Stimulated activated memory B cell treated with anti-CD40 and anti-IgM and Interleukin-4, amounts not matched to agents 10 μg/mL and 1 μg/mL and 100 μg/mL, for 72 hours (primary cell): ENCODE results near the gene NUAK1.
"Not testable (repeated sequence)": the region's sequence is repeated elsewhere in the genome, so short reads cannot be mapped to it uniquely, and the experiment has no call there.

Experiments used
- ATAC-seq: fragments of 150-1000 bp; cut with Tn5 transposase; 2 replicates; pipeline ENCODE4 v1.10.0; 2021
- H3K27ac Mint-ChIP-seq: one replicate; pipeline ENCODE4 v1.8.0; 2022; ENCODE audit warnings: mild to moderate bottlenecking, mixed read lengths
- H3K27me3 Mint-ChIP-seq: one replicate; pipeline ENCODE4 v1.8.0; 2022; ENCODE audit warnings: mixed read lengths
- H3K36me3 Mint-ChIP-seq: one replicate; pipeline ENCODE4 v1.8.0; 2022; ENCODE audit warnings: mixed read lengths
- H3K4me1 Mint-ChIP-seq: one replicate; pipeline ENCODE4 v1.8.0; 2022; ENCODE audit warnings: mixed read lengths
- H3K4me3 Mint-ChIP-seq: one replicate; pipeline ENCODE4 v1.8.0; 2022; ENCODE audit warnings: mild to moderate bottlenecking, moderate library complexity, mixed read lengths
- H3K9me3 Mint-ChIP-seq: one replicate; pipeline ENCODE4 v1.8.0; 2022; ENCODE audit warnings: mixed read lengths

Gene NUAK1

DNA sequence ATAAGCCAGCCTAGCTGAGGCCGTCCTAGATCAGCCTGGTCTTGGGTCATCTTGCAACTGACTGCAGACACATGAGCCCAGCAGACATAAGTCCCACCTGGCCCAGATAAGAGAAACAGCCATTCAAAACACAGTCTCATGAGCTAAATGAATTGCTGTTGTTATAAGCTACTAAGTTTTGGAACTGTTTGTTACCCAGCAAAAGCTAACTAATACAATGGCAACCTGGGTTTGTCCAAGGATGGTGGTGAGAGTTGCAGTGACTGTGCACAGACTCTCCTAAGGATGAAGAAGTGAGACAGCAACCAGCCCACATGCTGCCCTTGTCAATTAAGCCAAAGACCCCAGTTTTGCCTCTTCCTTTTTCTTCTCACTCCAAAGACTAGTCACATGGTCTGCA, 22.2 kb upstream of the NUAK1 start:
- Mint-ChIP-seq H3K27me3 (peaks cover 60% of the 10 kb centered on the region), H3K4me3 (no peak overlapping the region), H3K4me1 (no peaks in the 10 kb centered on the region), H3K9me3 (peaks cover 2% of the 10 kb centered on the region), H3K27ac (no peak overlapping the region), H3K36me3 (no peaks in the 10 kb centered on the region)
- ATAC-seq: no peak

DNA sequence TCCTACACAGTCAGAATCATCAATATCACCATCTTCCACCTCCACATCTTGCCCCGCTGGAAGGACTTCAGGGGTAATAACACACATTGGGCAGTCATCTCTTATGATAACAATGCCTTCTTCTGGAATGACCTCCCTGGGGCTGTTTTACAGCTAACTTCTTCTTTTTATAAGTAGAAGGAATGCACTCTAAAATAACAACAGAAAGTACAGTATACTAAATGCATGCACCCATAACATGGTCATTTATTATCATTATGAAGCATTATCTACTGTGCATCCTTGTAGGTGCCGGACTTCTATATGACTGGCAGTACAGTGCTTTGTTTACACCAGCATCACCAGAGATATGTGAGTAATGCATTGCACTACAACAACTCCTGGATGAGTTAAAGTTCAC, 19.0 kb upstream of the NUAK1 start:
- Mint-ChIP-seq H3K4me1 (no peaks in the 10 kb centered on the region), H3K27ac (no peak overlapping the region)

DNA sequence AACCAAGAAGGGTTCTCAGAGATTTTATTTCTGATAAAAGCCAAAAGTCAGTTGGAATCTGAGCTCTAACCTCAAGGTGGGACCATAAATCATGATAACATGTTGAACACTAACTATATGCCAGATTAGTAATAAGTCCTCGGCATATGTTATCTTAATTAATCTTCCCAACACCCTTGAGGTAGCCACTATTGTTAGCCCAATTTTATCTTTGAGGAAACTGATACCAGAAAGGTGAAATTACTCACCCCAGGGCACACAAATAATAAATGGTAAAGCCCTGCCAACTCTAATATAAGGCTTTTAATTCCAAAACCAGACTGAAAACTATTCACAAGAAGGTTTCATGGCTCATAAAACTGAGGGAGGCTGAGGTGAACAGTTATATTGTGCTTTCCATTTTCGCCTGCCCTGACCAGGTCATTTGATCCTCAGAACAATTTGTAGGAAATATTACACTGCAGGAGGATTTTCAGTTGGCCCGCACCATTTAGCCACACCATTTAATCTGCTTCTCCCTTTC, 16.1 kb upstream of the NUAK1 start:
- peaks cover 23% of the 10 kb centered on the region for H3K27me3 Mint-ChIP-seq
- no peaks in the 10 kb centered on the region for H3K36me3 Mint-ChIP-seq
- no peak overlapping the region for H3K27ac Mint-ChIP-seq
- no peak for ATAC-seq
- no peaks in the 10 kb centered on the region for H3K9me3 Mint-ChIP-seq
- H3K4me1 Mint-ChIP-seq: no peaks in the 10 kb centered on the region
- H3K4me3 Mint-ChIP-seq: no peak overlapping the region

More for the DNA sequence above, 19.0 kb upstream of the NUAK1 start:
- peaks cover 2% of the 10 kb centered on the region for H3K9me3 Mint-ChIP-seq
- no peaks in the 10 kb centered on the region for H3K36me3 Mint-ChIP-seq
- H3K4me3 Mint-ChIP-seq: no peak overlapping the region
- ATAC-seq: no peak
- peaks cover 45% of the 10 kb centered on the region for H3K27me3 Mint-ChIP-seq

GRCh38 chr12:106152334-106152733, 13.6 kb upstream of the NUAK1 start:
- Mint-ChIP-seq H3K27ac (no peak overlapping the region), H3K36me3 (no peaks in the 10 kb centered on the region), H3K4me3 (no peak overlapping the region), H3K4me1 (peaks cover 7% of the 10 kb centered on the region), H3K9me3 (no peaks in the 10 kb centered on the region), H3K27me3 (peaks cover 16% of the 10 kb centered on the region)
- ATAC-seq: no peak

- Mint-ChIP-seq H3K9me3 (no peaks in the 10 kb centered on the region), H3K27me3 (peaks cover 21% of the 10 kb centered on the region), H3K4me3 (no peak overlapping the region), H3K36me3 (no peaks in the 10 kb centered on the region), H3K4me1 (peaks cover 7% of the 10 kb centered on the region), H3K27ac (no peak overlapping the region)
- ATAC-seq: no peak
These were observed 11.8 kb upstream of the NUAK1 start for GRCh38 chr12:106150555-106150954.

DNA sequence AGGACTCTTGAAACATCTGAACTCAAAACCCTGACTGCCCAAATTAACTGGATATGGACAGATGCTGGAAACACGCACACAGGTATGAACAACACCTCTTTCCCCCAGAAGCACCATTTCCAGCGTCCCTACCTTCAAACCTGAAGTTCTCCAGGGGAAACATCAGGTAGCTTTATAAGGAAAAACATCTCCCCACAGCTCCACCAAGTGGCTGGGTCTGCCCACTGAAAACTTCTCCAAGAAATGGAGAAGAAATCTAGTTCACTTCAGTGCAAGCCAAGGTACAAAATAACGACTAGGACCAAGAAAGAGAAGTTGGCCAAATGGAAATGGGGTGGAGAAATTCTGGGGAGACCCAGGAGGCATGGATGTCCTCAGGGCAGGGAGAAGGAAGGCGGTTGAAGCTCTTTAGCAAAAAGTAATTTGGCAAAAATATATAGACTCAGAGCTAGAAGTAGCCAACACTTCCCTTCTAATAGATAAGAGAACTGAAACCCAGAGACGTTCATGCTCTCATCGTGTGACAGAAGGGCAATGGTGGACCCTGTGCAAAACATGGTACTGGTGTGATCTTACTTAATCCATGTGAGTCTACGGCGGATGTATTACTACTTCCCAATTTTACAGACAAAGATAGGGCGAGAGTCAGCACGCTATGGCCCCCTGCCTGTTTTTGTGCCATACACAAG, 10.5 kb upstream of the NUAK1 start:
- no peak for ATAC-seq
- no peak overlapping the region for H3K4me3 Mint-ChIP-seq
- no peak overlapping the region for H3K27ac Mint-ChIP-seq
- peaks cover 23% of the 10 kb centered on the region for H3K27me3 Mint-ChIP-seq
- H3K4me1 Mint-ChIP-seq: peaks cover 7% of the 10 kb centered on the region
- no peaks in the 10 kb centered on the region for H3K9me3 Mint-ChIP-seq
- no peaks in the 10 kb centered on the region for H3K36me3 Mint-ChIP-seq

- H3K4me1 Mint-ChIP-seq: peaks cover 7% of the 10 kb centered on the region
- peaks cover 14% of the 10 kb centered on the region for H3K27me3 Mint-ChIP-seq
- no peaks in the 10 kb centered on the region for H3K36me3 Mint-ChIP-seq
- no peak for ATAC-seq
- no peak overlapping the region for H3K27ac Mint-ChIP-seq
- H3K9me3 Mint-ChIP-seq: no peaks in the 10 kb centered on the region
- no peak overlapping the region for H3K4me3 Mint-ChIP-seq
These were observed 9.2 kb upstream of the NUAK1 start for GRCh38 chr12:106147956-106148355.

- ATAC-seq: no peak
- Mint-ChIP-seq H3K27ac (no peak overlapping the region), H3K27me3 (peaks cover 23% of the 10 kb centered on the region), H3K36me3 (no peaks in the 10 kb centered on the region), H3K4me1 (peaks cover 7% of the 10 kb centered on the region), H3K4me3 (no peak overlapping the region), H3K9me3 (no peaks in the 10 kb centered on the region)
These were observed 8.2 kb upstream of the NUAK1 start for GRCh38 chr12:106146987-106147386.

GRCh38 chr12:106145539-106146447, 7.0 kb upstream of the NUAK1 start:
- ATAC-seq: no peak
- peaks cover 35% of the 10 kb centered on the region for H3K27me3 Mint-ChIP-seq
- no peak overlapping the region for H3K27ac Mint-ChIP-seq
- no peaks in the 10 kb centered on the region for H3K36me3 Mint-ChIP-seq
- peaks cover 7% of the 10 kb centered on the region for H3K4me1 Mint-ChIP-seq
- H3K9me3 Mint-ChIP-seq: peaks cover 2% of the 10 kb centered on the region
- H3K4me3 Mint-ChIP-seq: no peak overlapping the region

DNA sequence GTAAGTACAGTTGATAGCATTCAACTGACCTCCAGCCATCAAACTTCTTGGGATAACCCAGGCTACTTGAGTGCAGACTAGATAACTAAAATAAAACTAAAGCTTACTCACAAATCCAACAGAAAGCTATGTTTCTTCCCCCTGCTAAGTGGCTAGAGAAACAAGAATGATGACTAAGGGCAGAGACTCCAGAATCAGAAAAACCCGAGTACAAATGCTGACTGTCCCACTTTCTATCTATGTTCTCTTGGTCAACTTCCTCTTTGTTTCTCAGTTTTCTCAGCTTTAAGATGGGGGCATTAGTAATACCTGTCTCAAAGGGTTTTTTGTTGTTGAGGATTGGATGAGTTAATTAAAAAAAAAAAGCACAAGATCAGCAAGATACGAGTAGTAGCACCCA, 6.1 kb upstream of the NUAK1 start:
- Mint-ChIP-seq H3K9me3 (peaks cover 2% of the 10 kb centered on the region), H3K27me3 (peaks cover 45% of the 10 kb centered on the region), H3K36me3 (no peaks in the 10 kb centered on the region), H3K4me1 (peaks cover 7% of the 10 kb centered on the region), H3K27ac (no peak overlapping the region), H3K4me3 (no peak overlapping the region)
- ATAC-seq: no peak

DNA sequence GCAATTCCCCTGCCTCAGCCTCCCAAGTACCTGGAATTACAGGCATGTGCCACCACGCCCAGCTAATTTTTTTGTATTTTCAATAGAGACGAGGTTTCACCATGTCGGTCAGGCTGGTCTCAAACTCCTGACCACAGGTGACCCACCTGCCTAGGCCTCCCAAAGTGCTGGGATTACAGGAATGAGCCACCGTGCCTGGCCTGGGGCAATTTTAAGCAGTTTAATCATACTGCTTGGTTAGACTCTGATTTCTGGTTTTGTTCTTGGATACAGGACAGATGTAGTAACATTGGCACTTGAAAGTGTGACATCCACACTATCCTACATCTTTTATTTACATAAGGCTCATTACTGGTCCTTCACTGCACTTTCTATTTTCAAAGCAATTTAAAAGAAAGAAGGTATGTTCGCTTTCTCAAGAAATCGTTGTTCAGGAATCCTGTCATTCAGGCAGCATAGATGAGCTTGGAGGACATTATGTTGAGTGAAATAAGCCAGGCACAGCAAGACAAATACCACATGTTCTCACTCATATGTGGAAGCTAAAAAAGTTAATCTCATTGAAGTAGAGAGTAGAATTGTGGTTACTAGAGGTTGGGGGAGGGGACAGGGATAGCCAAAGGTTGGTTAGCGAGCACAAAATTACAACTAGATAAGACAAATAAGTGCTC, 4.0 kb upstream of the NUAK1 start:
- peaks cover 55% of the 10 kb centered on the region for H3K27me3 Mint-ChIP-seq
- H3K36me3 Mint-ChIP-seq: no peaks in the 10 kb centered on the region
- peaks cover 2% of the 10 kb centered on the region for H3K9me3 Mint-ChIP-seq
- no peak overlapping the region for H3K4me3 Mint-ChIP-seq
- ATAC-seq: no peak
- H3K27ac Mint-ChIP-seq: no peak overlapping the region
- H3K4me1 Mint-ChIP-seq: peaks cover 5% of the 10 kb centered on the region

DNA sequence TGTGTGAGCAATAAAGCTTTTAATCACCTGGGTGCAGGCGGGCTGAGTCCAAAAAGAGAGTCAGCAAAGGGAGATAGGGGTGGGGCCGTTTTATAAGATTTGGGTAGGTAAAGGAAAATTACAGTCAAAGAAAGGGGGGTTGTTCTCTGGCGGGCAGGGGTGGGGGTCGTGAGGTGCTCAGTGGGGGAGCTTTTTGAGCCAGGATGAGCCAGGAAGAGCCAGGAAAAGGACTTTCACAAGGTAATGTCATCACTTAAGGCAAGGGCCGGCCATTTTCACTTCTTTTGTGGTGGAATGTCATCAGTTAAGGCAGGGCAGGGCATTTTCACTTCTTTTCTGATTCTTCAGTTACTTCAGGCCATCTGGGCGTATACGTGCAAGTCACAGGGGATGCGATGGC, 3.2 kb upstream of the NUAK1 start:
- not testable (repeated sequence) for H3K9me3 Mint-ChIP-seq, ATAC-seq, H3K36me3 Mint-ChIP-seq, H3K4me1 Mint-ChIP-seq, H3K27ac Mint-ChIP-seq, H3K4me3 Mint-ChIP-seq
- peaks cover 63% of the 10 kb centered on the region for H3K27me3 Mint-ChIP-seq

DNA sequence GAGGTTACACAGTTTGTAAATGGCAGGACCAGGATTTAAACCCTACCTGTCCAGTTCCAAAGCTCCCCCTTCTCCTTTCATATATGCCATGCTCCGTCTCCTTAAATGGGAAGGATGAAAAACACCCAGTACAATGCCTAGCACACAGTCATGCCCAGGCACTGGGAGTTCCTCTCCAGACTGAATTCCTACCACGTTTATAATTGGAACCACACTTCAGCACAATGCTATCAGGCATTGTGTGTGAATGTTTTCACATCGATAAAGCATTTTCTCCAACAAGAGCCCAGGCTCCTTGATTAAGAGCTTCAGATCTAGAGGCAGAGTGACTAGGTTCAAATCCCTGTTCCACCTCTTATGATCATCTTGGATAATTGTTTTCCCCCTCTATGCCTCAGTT, 2.7 kb upstream of the NUAK1 start:
- H3K4me1 Mint-ChIP-seq: peaks cover 8% of the 10 kb centered on the region
- H3K27me3 Mint-ChIP-seq: peaks cover 67% of the 10 kb centered on the region
- peaks cover 2% of the 10 kb centered on the region for H3K9me3 Mint-ChIP-seq
- H3K4me3 Mint-ChIP-seq: no peak overlapping the region
- H3K36me3 Mint-ChIP-seq: no peaks in the 10 kb centered on the region
- H3K27ac Mint-ChIP-seq: no peak overlapping the region
- no peak for ATAC-seq

- Mint-ChIP-seq H3K27me3 (peaks cover 72% of the 10 kb centered on the region), H3K4me1 (peaks cover 8% of the 10 kb centered on the region)
These were observed 2.2 kb upstream of the NUAK1 start for GRCh38 chr12:106141003-106141402.

GRCh38 chr12:106140223-106140986, 1.7 kb upstream of the NUAK1 start:
- Mint-ChIP-seq H3K9me3 (peaks cover 2% of the 10 kb centered on the region), H3K36me3 (no peaks in the 10 kb centered on the region), H3K4me3 (peak overlapping the region; percentile 3), H3K4me1 (peaks cover 8% of the 10 kb centered on the region), H3K27me3 (peaks cover 66% of the 10 kb centered on the region), H3K27ac (no peak overlapping the region)
- ATAC-seq: no peak

More at GRCh38 chr12:106141003-106141402, 2.2 kb upstream of the NUAK1 start:
- H3K4me3 Mint-ChIP-seq: no peak overlapping the region
- no peak for ATAC-seq
- H3K36me3 Mint-ChIP-seq: no peaks in the 10 kb centered on the region
- H3K27ac Mint-ChIP-seq: no peak overlapping the region
- H3K9me3 Mint-ChIP-seq: peaks cover 2% of the 10 kb centered on the region
